ENCODE data around the gene WDFY4.

The WDFY4 gene

DNA sequence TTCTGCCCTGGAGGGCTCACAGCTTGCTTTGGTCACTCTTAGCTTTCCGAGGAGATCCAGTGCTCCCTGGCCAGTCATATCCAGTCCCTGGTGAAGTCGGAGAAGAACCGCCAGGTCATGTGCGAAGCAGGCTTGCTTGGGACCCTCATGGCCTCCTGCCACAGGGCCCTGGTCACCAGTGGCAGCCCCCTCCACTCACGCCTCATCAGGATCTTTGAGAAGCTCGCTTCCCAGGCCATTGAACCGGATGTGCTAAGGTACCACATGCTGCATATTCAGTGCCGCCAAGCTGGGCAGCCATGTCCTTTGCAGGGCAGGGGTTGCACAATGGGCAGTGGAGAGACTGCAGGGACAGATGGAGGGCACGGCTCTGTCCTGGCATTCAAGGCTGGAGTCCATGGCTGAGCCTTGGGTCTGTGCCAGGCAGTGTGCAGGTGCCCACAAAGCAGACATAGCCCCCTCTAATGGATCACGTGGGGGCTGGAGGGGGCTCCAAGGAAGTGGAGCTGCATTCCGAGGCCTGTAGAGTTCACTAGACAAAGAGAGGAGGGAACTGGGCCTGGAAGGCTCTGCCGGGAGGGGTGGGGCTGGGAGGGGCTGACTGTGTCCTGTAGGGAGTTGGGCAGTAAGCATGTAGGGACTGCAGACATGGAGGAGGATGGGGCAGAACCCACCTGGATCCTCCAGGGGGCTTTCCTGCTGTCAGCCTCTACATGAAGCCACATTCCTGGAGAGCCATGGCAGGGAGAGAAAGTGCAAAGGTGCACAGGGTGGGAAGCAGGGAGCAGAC lies 89.9 kb downstream of the WDFY4 start:
- no peak for DNase-seq

DNA sequence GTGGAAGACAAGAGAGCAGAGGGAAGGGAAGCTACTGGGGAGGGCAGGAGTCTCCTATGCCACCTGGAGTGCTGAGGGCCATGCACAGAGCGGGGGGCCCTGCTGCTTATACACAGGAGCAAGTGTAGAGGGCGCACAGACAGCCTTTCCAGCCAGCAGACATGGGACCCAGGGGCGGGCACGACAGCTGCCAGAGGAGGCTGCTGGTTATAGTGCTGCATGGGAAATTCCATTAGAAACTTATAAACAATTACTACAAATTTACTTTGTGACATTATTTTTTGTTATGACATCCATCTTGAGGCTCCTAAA lies 90.5 kb downstream of the WDFY4 start:
- DNase-seq: no peak

DNA sequence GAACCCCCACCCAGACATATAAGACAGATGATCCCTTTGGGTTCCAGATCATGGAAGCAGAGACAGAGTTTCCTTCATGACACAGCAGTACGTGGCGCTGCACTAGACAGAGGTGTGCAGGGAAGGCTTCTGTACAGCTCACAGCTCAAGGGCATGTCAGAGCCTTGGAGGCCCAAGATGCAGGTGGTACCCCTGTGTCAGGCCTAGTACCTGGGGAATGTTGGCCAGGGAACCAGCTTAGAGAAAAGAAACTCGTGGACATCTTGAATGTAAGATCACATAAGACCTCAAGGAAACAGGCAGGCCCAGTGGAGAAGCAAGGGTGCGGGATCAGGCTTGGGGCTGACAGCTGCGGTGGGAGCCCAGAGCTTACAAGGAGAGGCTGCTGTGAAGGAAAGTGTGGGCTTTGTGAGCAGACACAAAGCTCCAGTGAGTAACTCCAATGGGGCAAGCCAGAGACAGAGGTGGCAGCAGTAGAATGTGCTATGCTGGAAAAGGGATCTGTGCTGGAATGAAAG lies 91.4 kb downstream of the WDFY4 start:
- no peak for DNase-seq

DNA sequence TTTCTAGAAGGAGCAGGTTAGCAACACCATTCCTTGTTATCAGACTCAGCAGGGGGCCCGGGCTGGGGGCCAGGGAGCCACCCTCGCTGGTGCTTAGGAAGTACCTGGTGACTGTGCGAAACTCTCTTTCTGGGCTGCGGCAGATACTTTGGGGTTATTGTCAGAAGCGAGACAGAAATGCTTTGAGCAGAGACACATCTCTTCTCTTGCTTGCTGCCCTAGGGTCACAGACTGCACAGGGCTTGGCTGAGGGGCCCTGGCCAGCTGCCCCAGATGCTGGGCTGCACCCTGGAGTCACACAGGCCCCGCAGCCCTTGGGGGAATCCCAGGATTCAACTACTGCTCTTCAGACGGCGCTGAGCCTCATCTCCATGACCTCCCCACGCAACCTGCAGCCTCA lies 91.9 kb downstream of the WDFY4 start:
- DNase-seq: no peak

DNA sequence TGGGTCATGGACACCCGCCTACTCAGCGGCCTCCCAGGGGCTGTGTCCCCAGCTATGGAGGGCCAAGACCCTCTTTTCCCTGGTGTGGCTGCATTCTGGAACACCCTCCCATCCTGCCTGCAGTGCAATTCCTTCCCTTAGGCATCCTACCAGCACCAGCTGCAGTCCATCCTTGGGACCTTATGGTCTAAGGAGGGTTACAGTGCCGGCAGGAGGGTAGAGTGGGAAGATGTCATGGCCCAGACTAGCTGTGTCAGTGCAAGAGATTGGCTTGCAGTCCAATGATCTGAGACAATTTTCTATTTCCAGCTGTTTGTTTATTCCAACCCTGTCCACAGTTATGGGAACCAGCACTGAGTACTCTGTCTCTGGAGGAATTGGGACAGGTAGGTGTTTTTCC lies 92.4 kb downstream of the WDFY4 start:
- DNase-seq: no peak

DNA sequence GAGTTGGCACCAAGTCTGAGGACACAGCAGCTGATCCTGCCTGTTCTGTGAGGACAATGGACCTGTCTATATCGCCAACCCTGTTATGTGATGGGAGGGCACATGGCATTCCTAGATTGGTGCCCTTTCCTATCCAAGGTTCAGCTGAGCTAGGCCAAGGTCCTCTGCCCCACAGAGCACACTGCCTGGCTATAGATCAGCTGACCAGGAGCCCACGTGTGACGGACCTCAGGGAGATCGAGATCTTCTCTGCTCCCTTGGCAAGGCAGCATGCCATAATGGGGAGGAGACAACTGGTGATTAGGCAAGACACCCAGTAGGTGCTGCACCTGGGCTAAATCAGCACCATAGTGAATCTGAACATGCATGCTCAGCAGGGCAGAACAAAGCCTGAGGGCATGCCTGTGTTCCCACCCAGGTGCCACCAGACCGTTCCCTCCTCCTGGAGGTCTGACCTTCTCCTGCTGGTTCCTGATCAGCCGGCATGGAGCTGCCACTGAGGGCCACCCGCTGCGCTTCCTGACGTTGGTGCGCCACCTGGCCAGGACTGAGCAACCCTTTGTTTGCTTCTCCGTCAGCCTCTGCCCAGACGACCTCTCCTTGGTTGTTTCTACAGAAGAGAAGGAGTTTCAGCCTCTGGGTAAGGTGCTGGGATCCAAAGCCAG lies 93.7 kb downstream of the WDFY4 start:
- DNase-seq: no peak

DNA sequence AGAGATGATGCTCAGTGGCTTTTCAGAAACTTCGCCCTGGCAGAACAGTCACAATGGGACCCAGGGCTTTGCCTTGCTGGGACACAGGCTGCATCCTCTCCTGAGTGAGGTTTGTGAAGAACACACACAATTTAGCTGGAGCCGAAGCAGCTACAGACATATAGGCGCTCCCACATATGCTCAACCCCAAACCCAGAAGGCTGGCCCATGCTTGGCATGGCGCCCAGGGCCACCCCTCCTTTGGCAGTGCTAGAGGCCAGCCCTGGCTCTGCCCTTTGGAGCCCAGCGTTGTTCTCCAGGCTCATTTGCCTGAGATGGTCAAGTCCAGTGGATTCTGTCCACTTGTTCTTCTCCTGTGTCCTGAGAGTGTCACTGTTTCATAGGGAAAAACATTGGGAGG lies 94.4 kb downstream of the WDFY4 start:
- DNase-seq: no peak

DNA sequence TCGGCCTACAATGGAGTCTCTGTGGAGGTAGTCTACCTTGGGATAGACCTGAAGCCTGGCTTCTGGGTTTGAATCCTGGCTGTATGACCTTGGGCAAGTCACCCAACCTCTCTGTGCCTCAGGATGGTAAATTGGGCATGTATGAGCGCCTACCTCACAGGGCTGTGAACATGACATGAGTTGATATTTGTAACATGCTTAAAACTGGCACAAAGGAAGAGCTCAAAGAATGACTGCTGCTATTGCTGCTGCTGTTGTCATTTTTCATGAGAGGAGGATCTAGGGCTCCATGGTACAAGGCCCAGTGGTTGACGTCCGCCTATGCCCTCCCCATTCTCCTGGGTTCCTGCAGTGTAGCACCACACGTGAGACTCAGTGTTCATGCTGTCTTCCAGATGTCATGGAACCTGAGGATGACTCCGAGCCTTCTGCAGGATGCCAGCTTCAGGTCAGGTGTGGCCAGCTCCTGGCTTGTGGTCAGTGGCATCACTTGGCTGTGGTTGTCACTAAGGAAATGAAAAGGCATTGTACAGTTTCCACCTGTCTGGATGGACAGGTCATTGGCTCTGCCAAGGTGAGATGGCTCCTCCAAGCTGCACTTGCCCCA lies 95.0 kb downstream of the WDFY4 start:
- DNase-seq: no peak

DNA sequence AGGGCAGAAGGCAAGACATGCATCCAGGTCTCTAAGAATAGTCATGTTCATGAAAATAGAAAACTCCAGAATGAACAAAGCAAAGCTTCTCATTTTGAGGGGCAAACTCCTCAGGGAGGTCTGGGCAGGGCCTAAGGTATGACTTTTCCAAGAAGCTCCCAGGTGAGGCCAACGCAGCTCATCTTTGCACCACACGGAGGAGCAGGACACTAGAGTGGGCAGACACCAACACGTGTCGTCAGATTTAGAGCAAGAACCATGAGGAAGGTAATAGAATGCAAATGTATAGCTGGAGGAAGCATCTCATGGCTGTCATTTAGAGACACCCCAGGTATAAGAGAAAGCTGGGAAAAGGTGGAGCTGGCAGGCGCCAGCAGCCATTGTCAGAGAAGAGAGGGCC lies 95.7 kb downstream of the WDFY4 start:
- DNase-seq: no peak

DNA sequence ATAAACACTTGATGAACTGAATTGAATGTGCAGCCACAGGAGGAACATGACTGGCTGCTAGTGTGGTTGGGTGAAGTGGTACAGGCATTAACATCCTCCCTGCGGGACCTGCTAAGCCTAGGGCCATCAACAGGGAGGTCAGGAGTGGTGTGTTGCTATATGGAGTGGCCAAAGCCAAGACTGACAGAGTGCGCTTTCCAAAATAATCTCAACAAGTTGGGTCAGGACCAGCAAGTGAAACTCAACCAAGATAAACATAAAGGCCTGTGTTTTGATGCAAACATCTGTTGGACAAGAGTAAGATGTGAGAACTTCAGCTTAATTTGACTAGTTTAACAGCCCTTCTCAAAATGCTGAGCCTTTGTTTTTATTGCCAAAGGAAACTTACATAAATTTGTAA lies 97.7 kb downstream of the WDFY4 start:
- no peak for DNase-seq

DNA sequence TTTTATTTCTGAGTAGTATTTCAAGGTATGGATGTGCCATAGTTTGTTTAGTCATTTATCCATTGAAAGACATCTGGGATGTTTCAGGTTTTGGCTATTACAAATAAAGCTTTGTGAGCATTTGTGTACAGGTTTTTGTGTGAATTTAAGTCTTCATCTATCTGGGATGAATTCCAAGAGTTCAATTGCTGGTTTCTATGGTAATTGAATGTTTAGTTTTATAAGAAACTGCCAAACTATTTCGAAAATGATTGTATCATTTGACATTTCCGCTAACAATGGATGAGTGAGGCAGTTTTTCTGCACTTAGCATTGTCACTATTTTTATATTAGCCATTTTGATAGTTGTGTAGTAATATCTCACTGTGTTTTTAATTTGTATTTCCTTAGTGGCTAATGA lies 99.4 kb downstream of the WDFY4 start:
- no peak for DNase-seq

DNA sequence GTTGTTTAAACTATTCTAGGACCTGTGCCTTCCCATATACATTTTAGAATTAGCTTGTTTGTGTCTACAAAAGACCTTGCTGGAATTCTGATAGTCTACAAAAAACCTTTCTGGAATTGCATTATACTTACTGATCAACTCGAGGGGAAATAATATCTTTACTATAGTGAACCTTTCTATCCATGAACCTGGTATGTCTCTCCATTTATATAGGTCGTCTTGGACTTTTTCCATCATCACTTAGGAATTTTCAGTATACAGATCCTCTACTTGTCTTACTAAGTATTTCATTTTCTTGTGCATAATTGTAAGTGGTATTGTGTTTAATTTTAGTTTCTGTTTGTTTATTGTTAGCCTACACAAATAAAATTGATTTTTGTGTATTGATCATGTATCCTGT lies 101.1 kb downstream of the WDFY4 start:
- DNase-seq: no peak

DNA sequence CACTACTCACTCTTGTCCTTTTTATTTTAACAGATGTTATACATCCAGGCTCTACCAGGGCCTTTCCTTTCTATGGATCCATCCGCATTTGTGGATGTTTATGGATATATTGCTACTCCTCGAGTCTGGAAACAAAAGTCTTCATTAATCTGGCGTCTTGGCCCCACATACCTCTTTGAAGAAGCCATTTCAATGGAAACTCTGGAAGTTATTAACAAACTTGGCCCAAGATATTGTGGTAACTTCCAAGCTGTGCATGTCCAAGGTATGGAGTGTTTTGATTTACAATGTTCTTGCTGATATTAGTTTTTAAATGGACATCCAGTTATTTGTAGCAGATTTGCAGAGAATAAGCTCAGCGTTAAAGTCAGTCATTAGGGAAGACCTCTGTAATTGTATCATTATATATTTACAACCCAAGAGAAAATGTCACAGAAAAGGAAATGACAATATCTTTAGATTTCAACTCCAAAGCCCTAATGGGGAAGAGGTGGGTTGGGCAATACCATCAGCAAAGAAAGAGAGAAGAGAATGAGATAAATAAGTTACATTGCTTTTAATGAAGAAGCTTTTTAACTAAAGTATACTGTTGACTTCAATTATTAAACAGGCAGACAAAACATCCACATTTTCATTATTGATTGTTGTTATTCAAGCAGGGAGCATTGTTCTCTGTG lies 102.1 kb downstream of the WDFY4 start:
- DNase-seq: no peak

DNA sequence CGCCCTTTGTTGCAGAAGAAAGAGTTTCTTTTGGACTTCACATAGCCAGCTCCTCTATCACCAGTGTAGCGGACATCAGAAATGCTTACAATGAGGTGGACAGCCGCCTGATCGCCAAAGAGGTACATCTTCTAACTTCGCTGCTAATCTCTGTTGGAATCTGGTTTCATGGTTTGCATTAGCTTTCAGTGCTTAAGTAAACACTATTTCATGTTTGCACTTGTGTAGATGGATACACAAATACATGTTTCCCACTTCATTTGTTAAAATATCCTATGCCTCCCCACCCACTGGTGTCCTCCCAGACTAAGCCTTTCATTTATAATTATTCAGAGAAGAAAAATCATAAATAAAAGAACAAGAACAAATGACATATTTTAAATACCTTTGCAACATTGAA lies 103.9 kb downstream of the WDFY4 start:
- DNase-seq: no peak

DNA sequence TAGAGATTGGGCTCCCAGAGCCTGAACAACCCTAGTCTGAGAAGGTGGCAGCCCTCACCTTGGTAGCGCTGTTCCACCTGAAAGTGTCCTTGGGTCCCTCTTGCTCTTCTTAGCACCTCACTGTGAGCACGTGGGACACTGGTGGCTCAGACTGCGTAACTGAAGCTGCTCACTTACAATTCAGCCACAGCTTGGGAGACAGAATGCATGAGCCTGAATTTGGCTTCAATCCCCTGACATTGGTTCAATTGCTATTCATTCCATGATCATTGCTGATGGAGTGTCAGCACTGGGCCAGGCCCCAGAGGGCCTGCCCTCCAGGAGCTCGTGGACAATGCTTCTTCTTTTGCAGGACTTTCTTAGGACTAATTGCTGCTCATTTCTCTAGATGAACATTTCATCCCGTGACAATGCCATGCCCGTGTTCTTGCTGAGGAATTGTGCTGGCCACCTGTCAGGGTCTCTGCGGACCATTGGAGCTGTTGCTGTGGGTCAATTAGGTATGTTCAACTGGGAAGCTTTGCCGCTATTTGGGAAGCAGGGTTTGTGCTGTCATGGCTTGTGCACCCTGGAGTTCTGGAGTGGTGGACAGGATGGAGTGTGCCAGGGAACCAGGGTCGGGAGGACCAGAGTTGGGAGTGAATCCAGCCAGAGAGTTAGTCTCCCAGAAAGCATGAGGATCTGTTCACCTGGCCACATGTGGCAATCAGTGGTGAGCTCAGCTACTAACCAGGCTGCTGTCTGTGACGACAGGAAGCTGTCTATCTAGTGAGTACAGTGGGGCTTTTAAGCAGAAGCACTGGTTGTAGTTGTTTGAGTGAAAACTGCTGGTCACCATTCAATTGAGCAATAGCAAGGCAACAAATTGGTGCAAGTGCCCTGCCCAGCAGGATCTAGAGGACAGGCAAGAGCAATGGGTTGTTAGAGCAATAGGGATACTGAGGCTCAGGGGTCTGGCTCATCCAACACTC lies 105.1 kb downstream of the WDFY4 start:
- no peak for DNase-seq

DNA sequence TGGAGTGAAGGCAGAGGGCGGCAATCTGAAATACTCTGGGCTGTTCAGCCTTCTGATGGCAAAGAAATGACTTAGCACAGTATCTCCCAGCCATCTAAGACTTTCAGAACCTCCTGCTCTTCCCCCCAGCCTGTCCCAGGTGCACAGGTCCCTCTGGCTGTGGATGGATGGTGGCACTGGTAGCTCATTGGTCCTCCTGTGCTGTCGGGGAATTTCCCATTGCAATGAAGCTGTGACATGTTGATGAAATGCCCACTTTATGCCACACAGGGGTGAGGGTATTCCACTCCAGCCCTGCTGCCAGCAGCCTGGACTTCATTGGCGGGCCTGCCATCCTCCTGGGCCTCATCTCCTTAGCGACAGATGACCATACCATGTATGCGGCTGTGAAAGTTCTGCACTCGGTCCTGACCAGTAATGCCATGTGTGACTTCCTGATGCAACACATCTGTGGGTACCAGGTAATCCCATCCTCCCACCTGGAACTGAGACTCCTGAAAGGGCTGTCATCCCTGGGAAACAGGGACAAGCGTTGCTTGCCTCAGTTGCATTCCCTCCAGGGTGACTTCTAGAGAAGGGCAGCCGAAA lies 105.9 kb downstream of the WDFY4 start:
- no peak for DNase-seq

DNA sequence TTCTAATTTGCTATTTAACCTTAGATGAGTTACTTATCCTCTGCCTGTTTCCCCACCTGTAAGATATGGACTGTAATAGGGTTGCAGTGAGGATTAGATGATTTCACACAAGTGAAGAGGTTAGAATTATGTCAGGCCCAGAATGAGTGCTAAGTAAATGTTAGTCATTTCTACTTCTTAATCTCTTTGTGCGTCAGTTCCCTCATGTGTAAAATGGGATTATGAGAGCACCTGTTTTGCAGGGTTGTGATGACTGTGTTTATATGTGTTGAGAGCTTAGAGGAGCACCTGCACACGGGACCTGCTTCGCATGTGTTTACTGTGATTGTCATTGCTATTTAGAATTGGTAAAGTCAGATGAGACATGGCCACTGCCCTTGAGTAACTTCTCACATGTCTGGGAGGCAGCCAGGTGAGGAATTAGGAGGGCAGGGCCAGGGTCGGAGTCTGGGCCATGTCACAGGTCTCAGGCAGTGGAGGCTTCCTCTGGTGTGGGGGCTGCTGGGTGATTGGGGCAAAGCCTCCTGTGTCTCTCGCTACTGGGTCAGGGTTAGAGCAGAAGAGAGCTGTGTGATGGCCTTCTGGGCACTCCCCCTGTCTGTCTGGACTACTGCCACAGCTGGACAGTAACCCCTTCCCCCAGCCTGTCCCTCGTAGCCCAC lies 106.7 kb downstream of the WDFY4 start:
- DNase-seq: peak in 1 of 2 experiments; percentile 7

DNA sequence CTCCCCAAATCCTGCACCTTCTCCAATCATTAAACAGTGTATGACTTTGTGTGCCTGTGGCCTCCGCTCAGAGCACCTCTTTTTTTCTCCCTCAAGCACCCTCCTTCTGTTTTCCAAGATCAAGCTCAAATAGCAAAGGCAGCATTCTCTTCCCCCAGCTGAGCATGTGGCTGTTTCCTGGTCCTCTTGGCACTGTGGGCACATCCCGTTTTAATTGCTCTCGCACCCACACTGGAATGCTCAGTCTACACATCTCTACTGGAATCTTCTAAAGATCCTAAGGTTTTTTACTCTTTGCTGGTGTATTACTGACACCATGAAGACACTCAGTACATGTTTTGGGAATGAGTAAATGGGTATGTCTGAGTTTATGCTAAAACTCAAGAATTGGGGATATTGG lies 107.4 kb downstream of the WDFY4 start:
- no peak for DNase-seq

DNA sequence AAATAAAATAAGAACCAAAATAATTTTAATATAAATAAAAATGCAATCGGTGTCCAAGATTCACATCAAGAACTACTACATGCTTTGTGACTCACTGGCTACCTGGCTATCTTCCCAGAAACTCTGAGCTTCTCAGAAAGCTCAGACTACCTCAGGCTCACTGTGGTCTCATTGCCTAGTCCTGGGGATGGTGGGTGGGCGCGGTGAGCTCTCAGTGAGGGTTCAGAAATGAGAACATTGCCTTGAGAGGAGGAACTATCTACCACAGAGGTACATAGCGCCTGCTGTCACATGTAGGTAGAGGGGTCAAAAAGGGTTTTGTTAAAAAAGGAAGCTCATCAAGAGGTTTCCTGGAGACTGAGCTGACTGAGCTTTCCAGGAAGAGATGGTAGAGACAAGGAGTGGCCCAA lies 108.0 kb downstream of the WDFY4 start:
- no peak for DNase-seq

DNA sequence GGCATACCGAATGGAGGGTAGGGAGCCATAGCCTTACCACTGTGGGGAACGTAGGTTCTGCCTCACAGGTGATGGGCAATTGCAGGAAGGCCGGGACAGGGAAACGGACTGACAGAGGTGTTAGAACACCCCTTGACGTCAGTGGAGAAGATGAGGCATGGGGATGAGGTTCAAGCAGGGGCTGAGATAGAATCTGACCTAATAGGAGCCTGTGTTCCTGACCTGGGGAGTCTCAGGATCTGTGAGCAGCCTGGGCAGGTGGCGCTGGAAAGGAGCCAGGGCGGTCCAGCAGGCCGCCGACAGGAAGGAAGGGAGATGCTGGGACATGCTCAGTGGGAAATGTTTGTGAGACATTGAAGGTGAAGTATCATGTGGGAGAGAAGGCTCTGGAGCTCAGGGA lies 109.4 kb downstream of the WDFY4 start:
- no peak for DNase-seq

DNA sequence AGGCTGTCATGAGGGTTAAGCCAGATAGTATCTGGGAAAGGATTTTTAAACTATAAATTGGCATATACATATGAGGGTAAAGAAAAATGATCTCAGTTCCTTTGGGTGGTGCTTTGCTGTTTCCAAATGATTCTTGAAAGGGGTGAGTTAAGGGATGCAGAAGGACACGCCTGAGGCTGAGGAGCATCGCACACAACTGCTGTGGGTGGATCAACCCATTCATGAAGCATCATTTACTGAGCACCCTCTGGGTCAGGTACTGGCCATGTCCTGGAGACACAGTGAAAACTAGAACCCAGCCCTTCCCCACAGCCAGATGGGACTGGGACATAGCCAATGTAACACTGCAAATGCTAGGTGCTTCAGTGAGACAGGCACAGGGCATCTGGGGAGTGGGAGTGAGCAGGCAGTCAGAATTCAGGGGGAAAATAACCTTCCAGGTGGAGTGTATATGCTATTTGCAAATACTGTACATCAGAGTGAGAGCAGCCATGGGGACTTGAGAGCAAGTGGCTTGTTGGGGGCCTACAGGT lies 112.1 kb downstream of the WDFY4 start:
- DNase-seq: no peak

All from SHP77 (cell line).